Hematopoietic multipotent progenitor cell treated with erythropoietin and hydrocortisone succinate and interleukin-3 and kit ligand, for 8 days (in vitro differentiated cells): ENCODE data around the gene ERLEC1.
"Not testable (repeated sequence)": the region's sequence is repeated elsewhere in the genome, so short reads cannot be mapped to it uniquely, and the experiment has no call there.

Experiments
- DNase-seq: peaks from one replicate; pipeline ENCODE4 v3.0.0-alpha.2; 2015

Gene ERLEC1

DNA sequence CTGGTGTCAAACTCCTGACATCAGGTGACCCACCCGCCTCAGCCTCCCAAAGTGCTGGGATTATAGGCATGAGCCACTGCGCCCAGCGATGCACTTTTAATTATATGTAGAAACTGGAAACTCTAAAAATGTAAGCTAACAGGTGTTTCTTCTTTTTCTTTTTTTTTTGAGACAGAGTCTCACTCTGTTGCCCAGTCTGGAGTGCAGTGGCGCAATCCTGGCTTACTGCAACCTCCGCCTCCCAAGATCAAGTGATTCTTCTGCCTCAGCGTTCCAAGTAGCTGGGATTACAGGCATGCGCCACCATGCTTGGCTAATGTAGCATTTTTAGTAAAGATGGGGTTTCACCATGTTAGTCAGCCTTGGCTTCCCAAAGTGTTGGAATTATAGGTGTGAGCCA is 54.8 kb downstream of the ERLEC1 start:
- DNase-seq: not testable (repeated sequence)

DNA sequence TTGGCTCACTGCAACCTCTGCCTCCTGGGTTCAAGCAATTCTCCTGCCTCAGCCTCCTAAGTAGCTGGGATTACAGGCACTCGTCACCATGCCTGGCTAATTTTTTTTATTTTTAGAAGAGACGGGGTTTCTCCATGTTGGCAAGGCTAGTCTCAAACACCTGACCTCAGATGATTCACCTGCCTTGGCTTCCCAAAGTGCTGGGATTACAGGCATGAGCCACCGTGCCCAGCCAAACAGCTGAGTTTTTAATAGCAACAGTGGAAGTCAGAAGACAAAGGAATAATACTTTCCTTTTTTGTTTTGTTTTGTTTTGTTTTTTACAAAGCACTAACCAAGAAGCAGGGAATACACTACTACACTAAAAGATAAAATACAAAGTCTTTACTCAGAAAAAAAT is 56.0 kb downstream of the ERLEC1 start:
- DNase-seq: no peak

DNA sequence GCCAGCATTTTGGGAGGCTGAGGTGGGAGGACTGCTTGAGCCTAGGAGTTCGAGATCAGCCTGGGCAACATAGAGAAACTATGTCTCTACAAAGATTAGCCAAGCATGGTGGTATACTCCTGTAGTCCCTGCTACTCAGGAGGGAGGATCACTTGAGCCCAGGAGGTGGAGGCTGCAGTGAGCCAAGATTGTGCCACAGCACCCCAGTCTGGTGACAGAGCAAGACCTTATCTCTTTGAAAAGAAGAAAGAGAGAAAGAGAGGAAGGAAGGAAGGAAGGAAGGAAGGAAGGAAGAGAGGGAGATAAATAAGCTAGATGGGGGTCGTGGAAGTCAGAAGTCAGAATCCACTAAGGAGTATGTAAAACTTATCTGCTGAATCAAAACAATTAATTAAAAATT is 56.8 kb downstream of the ERLEC1 start:
- peak; percentile 21 for DNase-seq

DNA sequence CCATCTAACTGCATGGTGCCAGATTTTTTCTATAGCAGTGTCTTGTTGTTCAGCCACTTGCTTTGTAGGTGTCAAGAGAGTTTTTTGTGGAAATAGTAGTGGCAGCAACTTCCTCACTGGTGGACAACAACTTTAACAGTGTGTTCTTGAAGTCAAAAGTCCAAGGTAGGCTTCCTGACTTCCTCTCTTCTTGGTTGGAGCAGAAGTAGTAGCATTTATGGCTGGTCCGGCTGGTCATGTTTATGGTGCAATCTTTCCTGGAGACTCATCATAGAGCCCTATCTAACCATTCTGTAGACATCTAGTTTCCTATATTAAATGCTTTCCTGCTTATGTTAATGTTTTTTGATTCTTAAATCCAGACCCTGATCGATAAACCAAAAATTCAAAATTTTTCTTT is 61.2 kb downstream of the ERLEC1 start:
- no peak for DNase-seq

DNA sequence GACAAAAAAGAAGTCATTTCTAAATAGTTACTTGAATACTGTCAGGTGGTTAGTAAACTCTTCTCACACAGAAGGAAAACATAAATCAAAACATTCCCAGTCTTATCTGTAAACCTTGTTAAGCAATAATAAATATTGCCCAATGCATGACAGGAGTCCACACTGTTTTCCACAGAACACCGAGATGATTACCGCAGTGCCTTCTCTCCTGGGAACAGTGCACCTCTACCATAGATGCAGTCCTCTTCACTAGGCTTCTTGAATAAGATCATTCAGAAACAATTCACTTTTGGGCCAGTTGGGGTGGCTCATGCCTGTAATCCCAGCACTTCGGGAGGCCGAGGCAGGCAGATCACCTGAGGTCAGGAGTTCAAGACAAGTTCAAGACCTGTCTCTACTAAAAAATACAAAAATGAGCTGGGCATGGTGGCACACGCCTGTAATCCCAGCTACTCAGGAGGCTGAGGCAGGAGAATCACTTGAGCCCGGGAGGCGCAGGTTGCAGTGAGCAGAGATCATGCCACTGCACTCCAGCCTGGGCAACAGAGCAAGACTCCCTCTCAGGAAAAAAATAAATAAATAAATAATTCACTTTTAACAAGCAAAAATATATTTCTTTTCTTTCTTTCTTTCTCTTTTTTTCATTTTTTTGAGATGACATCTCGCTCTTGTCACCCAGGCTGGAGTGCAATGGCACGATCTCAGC is 64.4 kb downstream of the ERLEC1 start:
- not testable (repeated sequence) for DNase-seq

DNA sequence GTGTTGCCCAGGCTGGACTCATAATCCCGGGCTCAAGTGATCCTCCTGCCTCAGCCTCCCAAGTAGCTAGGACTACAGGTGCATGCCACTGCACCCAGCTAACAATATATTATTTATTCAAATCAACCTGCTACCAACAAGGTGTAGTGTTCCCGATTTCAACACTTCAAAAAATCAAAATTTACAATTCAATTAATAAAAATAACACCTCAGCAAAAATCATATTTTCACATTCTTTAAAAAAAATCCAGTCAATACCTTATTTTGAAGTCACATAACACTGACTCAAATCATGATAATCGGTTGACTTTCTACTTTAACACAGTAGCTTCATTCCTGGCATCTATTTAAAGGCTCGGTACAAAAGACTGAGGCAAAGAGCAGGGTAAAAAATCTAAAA is 65.7 kb downstream of the ERLEC1 start:
- no peak for DNase-seq

DNA sequence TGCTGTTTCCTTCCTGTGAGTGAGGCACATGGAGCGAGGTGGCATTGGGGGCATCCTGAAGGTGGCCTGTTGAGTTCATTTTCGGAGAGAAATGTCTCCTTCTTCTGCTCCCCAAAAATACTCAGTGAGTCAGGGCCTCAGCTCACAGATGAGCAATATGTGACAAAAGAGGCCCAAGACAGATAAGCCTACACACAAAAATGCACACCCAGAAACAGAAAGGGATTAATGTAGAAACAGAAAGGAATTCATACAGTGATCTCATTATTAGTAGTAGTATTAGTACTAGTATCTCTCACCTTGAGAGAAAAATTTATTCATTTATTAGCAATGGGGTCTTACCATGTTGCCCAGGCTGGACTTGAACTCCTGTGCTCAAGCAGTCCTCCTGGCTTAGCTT is 67.8 kb downstream of the ERLEC1 start:
- DNase-seq: no peak

DNA sequence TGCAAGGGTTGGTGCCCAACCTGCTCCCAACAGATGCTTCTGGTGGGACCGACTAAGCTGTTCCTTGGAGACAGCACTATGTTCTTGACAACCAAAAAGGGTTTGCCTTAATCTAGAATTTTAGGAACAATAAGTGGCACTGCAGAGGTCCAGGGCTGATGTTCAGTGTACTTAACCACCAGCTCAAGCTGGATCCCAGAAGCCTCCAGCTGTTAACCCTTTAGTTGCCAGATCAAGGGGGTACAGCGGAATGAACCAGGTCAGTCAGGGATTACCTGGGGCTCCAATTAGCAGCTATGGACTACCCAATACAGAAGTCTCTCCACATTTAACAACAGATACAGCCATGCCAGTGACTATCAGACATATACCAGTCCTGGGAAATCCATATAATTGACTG is 69.4 kb downstream of the ERLEC1 start:
- no peak for DNase-seq

DNA sequence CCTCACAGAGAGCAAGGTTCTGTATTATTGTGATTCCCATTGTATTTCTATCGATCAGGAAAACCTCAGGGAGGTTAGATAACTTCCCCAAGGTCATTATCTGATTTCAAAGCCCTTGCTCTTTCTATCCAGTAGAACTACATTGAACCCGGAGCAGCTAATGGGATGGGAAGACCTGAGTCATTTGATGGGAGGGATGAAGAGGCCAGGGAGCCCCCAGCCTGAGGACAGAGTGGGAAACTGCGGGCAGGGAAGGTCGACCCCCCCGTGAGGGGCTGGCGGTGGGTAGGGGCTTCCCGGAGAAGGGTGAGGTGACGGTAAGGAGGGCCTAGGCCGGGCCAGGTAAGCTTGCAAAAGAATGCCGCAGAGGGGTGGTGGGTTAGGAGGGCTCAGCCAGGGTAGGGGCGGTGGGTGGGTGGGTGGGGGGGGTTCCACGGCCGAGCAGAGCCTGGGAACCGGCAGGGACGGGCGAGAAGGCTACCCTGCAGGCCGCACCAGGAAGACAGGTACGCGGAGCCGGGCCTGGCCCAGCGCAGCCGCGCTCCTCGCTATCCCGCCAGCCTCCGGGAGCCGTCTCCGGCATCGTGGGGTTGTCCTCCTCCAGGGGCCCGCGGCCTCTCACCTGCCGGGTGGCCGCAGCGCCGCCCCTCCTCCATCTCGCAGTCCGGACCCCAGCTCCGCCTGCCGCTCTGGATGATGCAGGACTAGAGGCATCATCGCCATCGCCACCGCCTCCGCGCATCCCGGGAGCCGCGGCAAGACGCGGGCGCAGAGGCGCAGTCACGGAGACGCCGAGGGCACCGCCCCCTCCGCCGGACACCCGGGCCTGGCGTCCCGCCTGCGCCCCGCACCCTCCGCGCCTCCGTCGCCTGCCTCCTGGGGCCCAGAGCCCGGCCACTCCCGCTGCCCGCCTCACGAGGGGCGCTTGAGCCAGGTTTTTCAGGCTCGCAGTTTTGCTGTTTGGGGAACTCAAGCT is 72.7 kb downstream of the ERLEC1 start, which contains the start of gene GPR75:
Gene GPR75 (minus strand): TSS at position 762 of the 976 bp plus-strand sequence. CDS start 5,211 bp downstream, outside the sequence.
- no peak for DNase-seq

DNA sequence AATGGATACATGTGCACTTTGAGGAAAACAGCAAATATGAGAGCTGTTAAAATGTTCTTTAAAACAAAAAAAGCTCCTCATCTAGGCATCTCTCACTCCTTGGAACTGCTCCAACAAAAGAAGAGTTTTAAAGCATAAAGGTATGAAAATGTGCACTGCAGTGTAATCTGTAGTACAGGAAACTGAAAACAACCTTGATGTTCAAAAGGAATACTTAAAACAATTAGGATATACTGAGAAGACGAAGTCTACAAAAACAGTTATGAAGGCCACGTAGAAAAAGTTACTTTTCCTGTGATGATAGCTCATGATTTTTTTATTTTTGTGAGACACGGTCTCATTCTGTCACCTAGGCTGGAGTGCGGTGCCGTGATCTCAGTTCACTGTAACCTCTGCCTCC is 75.0 kb downstream of the ERLEC1 start:
- no peak for DNase-seq

DNA sequence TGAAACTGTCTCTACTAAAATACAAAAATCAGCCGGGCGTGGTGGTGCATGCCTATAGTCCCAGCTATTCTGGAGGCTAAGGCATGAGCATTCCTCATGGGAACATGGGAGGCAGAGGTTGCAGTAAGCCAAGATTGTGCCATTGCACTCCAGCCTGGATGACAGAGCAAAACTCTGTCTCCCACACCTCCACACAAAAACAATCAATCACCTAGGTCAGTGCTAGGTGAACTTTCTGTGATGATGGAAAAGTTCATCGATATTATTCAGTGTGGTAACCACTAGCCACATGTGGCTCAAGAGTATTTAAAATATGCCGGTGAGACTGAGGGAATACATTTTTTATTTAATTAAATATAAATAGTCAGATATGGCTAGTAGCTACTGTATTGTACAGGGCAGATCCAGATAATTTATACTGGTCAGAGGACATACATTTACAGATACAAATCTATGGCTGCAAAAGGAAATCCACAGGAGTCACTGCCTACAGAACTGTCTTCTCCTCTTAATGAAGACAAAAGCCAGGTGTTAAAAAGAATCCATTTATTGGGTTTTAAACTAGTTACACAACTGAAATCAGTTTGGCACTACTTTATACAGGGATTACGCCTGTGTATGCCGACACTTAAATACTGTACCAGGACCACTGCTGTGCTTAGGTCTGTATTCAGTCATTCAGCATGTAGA is 76.8 kb downstream of the ERLEC1 start:
- no peak for DNase-seq

DNA sequence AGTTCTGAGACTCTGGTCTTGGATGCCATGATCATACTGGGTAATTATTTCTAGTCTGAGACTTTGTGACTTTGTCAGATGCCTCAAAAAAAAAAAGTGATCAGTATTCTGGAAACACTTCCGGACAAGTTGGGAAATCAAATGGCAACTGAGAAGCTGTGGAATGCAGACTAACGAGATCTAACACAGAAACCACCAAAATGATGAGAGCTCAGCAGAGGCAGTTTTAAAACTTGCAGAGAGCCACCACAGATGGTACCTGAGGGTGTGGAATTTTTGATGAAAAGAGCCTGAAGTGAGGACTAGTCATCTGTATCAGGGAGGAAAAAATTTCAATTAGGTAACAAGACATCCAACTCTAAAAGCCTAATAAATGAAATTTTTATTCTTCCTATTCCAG is 78.4 kb downstream of the ERLEC1 start:
- no peak for DNase-seq

DNA sequence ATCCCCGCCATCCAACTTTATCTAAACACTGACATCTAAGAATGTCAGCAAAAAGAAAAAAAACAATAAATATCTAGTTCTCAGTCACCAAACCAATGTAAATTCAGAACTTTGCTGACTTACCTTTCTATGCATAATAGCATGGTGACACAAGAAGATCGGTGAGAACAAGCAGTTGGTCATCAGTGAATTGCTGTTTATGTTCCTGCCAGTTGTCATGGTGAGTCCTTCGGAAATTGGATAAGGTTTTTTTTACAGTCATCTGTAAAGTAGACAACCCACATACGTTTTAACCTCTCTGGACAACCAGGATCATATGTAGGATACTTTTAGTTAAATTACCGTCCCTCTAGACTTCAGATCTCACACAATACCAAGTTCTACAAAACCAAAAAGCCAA is 79.1 kb downstream of the ERLEC1 start:
- no peak for DNase-seq

DNA sequence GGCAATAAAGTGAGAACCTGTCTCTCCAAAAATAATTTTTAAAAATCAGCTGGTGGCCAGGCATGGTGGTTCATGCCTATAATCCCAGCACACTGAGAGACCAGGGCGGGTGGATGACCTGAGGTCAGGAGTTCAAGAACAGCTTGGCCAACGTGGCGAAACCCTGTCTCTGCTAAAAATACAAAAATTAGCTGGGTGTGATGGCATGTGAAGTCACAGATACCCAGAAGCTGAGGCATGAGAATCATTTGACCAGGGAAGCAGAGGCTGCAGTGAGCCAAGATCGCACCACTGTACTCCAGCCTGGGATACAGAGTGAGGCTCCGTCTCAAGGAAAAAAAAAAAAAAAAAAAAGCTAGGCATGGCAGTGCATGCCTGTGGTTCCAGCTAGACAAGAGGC is 80.3 kb downstream of the ERLEC1 start:
- no peak for DNase-seq

DNA sequence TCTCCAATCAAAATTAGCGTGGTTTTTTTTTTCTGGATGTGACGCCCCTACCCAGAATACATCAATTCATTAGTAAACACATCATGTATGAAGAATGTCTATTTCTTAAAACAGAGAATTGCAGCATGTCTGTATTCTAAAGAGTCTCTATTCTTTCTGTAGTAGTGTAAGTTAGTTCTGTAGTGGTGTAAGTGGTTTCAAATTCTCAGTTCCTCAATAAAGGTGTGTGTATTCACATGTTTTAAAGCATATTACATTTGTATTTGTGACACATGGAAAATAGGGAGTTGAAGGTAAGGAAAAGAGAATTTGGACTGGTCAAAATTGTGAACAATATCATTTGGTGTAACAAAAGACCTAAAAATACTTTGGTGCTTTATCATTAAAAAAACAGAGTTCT is 80.9 kb downstream of the ERLEC1 start:
- no peak for DNase-seq
